KOPT-K1 (cell line): Measurements from ENCODE around the gene KCNA5.

Experiments
- H3K27ac ChIP-seq: fragments of 200-600 bp; sonication (generic); 2 replicates; pipeline ENCODE4 v1.5.1; 2016; ENCODE audit warnings: antibody characterized with exemption, mild to moderate bottlenecking, low read depth, low read length; ENCODE audit not compliant: poor library complexity, severe bottlenecking
- H3K36me3 ChIP-seq: fragments of 200-600 bp; sonication (generic); 2 replicates; pipeline ENCODE4 v1.5.1; 2017; ENCODE audit warnings: antibody characterized with exemption, mild to moderate bottlenecking, low read length, moderate library complexity; ENCODE audit not compliant: insufficient read depth
- H3K9me3 ChIP-seq: fragments of 200-600 bp; sonication (generic); 2 replicates; pipeline ENCODE4 v1.5.1; 2017; ENCODE audit warnings: antibody characterized with exemption, low read length, mild to moderate bottlenecking; ENCODE audit not compliant: insufficient read depth, poor library complexity, severe bottlenecking

Gene KCNA5

GRCh38 chr12:5043589-5044419, at the start of gene KCNA5:
TSS of gene KCNA5 (plus strand) at chr12:5043879. CDS start at chr12:5044148, 269 bp downstream.
- no peaks in the 10 kb centered on the region for H3K36me3 ChIP-seq
- H3K27ac ChIP-seq = no peak within 1 kb of the TSS

GRCh38 chr12:4994622-4995021, 49.1 kb upstream of the KCNA5 start:
- no peaks in the 10 kb centered on the region for H3K36me3 ChIP-seq
- H3K27ac ChIP-seq = no peak overlapping the region
- H3K9me3 ChIP-seq = no peaks in the 10 kb centered on the region

More at GRCh38 chr12:5043589-5044419, at the start of gene KCNA5:
- H3K9me3 ChIP-seq = no peaks in the 10 kb centered on the region

DNA sequence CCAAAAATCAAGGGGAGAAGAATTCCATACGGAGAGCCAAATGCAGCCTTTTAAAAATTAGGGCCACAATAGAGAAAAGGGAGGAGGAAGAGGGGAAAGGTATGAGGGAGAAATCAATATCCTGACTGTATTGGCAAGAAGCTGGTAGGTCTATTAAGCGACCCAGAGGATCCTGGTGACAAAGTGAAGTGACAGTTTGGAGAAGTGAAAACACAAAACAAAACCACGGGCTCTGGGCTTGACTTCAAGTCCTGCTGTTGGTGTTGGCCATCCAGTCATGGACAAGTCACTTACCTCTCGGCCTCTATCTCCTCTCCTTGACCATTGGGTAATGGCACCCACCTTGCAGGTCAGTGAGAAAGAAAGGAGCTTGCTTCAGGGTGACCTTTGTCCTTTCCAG, 47.0 kb upstream of the KCNA5 start:
- H3K9me3 ChIP-seq = no peaks in the 10 kb centered on the region
- no peak overlapping the region for H3K27ac ChIP-seq
- no peaks in the 10 kb centered on the region for H3K36me3 ChIP-seq

DNA sequence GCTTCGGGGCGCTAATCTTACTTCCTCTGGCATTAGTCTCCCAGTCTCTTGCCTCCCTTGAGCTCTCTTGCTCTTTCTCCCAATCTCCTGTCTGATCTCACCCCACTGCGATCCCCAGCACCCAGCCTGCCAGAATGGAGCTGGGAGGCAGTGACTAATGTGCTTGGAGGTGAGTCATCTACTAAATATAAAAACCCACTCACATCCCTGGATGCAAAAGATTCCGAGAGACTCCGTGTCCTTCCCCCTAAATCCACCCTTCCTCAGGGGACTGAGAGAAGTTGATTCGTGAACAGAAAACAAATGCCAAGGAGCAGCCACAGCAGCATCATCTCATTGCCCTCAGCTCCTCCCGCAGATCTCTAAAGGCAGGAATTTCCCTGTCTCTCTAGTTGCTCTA, 45.7 kb upstream of the KCNA5 start:
- no peaks in the 10 kb centered on the region for H3K9me3 ChIP-seq
- no peak overlapping the region for H3K27ac ChIP-seq
- no peaks in the 10 kb centered on the region for H3K36me3 ChIP-seq

- Histone ChIP-seq H3K9me3 (no peaks in the 10 kb centered on the region), H3K27ac (no peak overlapping the region)
Measured at GRCh38 chr12:5000204-5000603, 43.5 kb upstream of the KCNA5 start.

DNA sequence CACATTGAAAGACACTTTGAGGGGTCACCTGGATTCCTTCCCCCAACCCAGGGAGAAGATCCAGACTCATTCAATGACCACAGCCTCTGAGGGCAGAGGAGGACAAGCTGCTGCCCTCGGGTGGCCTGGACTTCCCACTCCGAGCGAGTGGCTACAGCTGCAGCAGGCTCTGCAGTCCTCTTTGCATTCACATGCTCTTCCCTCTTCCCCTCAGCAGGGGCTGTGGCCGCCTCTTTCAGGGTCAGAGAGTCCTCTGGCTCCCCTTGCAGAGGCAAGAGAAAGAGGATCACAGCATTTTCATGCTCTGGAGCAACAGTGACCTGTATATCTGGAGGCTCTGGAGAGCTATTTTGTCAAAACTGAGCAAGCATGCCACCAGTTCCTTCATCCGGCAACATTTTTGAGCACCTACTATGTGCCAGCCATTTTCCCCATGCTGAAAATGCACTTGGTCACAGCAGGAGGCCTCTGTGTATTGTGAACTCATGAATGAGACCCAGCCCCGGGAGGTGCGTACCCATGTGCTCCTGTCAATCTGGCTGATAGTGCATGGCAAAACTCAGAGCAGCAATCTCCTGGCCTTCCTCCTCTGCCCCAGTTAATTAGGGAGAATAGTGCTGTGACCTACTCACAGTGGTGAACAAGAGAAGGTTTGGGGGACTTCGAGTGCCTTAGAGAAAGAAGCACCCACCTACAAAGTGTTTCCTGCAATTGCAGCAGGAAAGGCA, 42.9 kb upstream of the KCNA5 start:
- H3K27ac ChIP-seq = no peak overlapping the region
- H3K9me3 ChIP-seq = no peaks in the 10 kb centered on the region
- no peaks in the 10 kb centered on the region for H3K36me3 ChIP-seq

More at GRCh38 chr12:5000204-5000603, 43.5 kb upstream of the KCNA5 start:
- H3K36me3 ChIP-seq = no peaks in the 10 kb centered on the region

DNA sequence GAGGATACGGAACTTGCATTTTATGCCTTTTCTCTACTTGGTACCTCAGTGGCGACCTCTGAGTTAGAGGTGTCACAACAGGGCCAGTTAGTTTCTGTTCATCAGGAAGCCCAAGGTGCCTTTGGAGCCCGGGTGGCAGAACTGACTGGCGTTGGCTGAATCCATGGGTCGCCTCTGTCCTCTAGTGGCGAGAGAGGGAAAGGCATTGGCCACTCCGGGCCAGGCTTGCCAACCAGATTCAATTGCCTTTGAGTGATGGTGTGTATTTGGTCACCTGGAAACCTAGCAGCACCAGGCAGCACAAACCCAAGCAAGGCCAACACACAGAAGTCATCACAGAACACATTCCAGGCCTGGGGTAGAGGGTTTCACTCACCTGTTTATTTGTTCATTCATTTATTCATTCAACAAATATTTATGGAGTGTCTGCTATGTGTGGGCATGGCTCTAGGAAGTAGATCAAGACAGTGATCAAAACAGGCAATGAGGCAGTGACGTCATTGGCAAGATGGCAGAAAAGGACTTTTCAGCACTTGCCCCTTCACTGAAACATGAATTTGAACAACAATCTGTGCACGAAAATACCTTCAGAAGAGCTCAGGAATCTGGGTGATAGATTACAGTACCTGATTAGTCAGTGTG, 40.5 kb upstream of the KCNA5 start:
- Histone ChIP-seq H3K9me3 (no peaks in the 10 kb centered on the region), H3K36me3 (no peaks in the 10 kb centered on the region), H3K27ac (no peak overlapping the region)

- H3K36me3 ChIP-seq = no peaks in the 10 kb centered on the region
- no peak overlapping the region for H3K27ac ChIP-seq
- no peaks in the 10 kb centered on the region for H3K9me3 ChIP-seq
Measured at GRCh38 chr12:5008661-5009060, 35.0 kb upstream of the KCNA5 start.

GRCh38 chr12:5010151-5010550, 33.5 kb upstream of the KCNA5 start:
- no peaks in the 10 kb centered on the region for H3K9me3 ChIP-seq
- no peak overlapping the region for H3K27ac ChIP-seq

DNA sequence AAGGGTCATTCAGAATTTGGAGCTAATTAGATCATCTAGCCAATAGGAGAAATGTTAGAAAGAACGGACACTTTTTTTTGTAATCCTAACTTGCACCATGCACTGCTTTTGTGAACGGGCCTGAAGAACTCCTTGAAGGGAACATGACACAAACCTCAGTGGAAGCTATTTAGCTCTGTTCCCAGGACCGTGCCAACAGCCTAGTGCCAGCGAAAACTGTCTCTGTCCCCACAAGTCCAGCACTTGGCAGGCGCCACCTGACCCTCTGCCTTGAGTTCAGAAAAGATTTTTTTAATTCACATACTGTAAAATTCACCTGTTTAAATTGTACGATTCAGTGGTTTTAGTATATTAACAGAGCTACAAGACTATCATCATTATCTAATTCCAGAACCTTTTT, 31.3 kb upstream of the KCNA5 start:
- Histone ChIP-seq H3K36me3 (no peaks in the 10 kb centered on the region), H3K9me3 (no peaks in the 10 kb centered on the region), H3K27ac (no peak overlapping the region)

More at GRCh38 chr12:5010151-5010550, 33.5 kb upstream of the KCNA5 start:
- no peaks in the 10 kb centered on the region for H3K36me3 ChIP-seq

GRCh38 chr12:5013266-5013730, 30.4 kb upstream of the KCNA5 start:
- Histone ChIP-seq H3K27ac (no peak overlapping the region), H3K36me3 (no peaks in the 10 kb centered on the region), H3K9me3 (no peaks in the 10 kb centered on the region)

- H3K36me3 ChIP-seq = no peaks in the 10 kb centered on the region
Measured at GRCh38 chr12:5014269-5014668, 29.4 kb upstream of the KCNA5 start.

GRCh38 chr12:5015711-5016492, 27.8 kb upstream of the KCNA5 start:
- H3K36me3 ChIP-seq = no peaks in the 10 kb centered on the region
- H3K27ac ChIP-seq = no peak overlapping the region
- no peaks in the 10 kb centered on the region for H3K9me3 ChIP-seq

More at GRCh38 chr12:5014269-5014668, 29.4 kb upstream of the KCNA5 start:
- Histone ChIP-seq H3K27ac (no peak overlapping the region), H3K9me3 (no peaks in the 10 kb centered on the region)

GRCh38 chr12:5016526-5016925, 27.2 kb upstream of the KCNA5 start:
- Histone ChIP-seq H3K9me3 (no peaks in the 10 kb centered on the region), H3K36me3 (no peaks in the 10 kb centered on the region), H3K27ac (no peak overlapping the region)
